ENCODE results near the gene KDM5A.

The KDM5A gene

GRCh38 chr12:253116-253831 is 135.8 kb downstream of the KDM5A start:
- Histone ChIP-seq H3K9ac (ENCODE audit: insufficient read length, low read depth) (no peak overlapping the region), H3K27me3 (ENCODE audit: insufficient read depth, insufficient read length) (no peaks in the 10 kb centered on the region), H3K4me1 (ENCODE audit: insufficient read depth, insufficient read length) (peaks cover 9% of the 10 kb centered on the region), H3K4me3 (ENCODE audit: insufficient read length, low read depth) (no peak overlapping the region), H3K36me3 (ENCODE audit: insufficient read depth, insufficient read length, low read length) (no peaks in the 10 kb centered on the region), H3K9me3 (ENCODE audit: insufficient read depth, low read length) (peaks cover 3% of the 10 kb centered on the region; the same call in 1 of the 2 replicates)
- no peak for DNase-seq (ENCODE audit: low read depth, low spot score)
- no peak for TF ChIP-seq SUZ12 (IDR thresholded peaks at IDR 0.05; ENCODE audit: extremely low read depth, insufficient read depth, insufficient read length)
- no peak for TF ChIP-seq ZNF274 (IDR thresholded peaks at IDR 0.05; ENCODE audit: low read depth, low read length)
- no peak for TF ChIP-seq YY1 (IDR thresholded peaks at IDR 0.05; ENCODE audit: insufficient read depth, insufficient read length)

- no peak for DNase-seq (ENCODE audit: low read depth, low spot score)
- Histone ChIP-seq H3K4me3 (ENCODE audit: insufficient read length, low read depth) (no peak overlapping the region), H3K9me3 (ENCODE audit: insufficient read depth, low read length) (peaks cover 9% of the 10 kb centered on the region), H3K4me1 (ENCODE audit: insufficient read depth, insufficient read length) (peaks cover 9% of the 10 kb centered on the region), H3K9ac (ENCODE audit: insufficient read length, low read depth) (no peak overlapping the region), H3K36me3 (ENCODE audit: insufficient read depth, insufficient read length, low read length) (no peaks in the 10 kb centered on the region), H3K27me3 (ENCODE audit: insufficient read depth, insufficient read length) (no peaks in the 10 kb centered on the region)
- TF ChIP-seq YY1 (IDR thresholded peaks at IDR 0.05; ENCODE audit: insufficient read depth, insufficient read length) = no peak
- TF ChIP-seq SUZ12 (IDR thresholded peaks at IDR 0.05; ENCODE audit: extremely low read depth, insufficient read depth, insufficient read length) = no peak
- TF ChIP-seq ZNF274 (IDR thresholded peaks at IDR 0.05; ENCODE audit: low read depth, low read length) = no peak
Observed at GRCh38 chr12:252636-253035, 136.5 kb downstream of the KDM5A start.

- no peaks in the 10 kb centered on the region for H3K4me1 ChIP-seq (ENCODE audit: insufficient read depth, insufficient read length)
- H3K4me3 ChIP-seq (ENCODE audit: insufficient read length, low read depth) = no peak overlapping the region
- H3K9me3 ChIP-seq (ENCODE audit: insufficient read depth, low read length) = peaks cover 22% of the 10 kb centered on the region
- TF ChIP-seq SUZ12 (IDR thresholded peaks at IDR 0.05; ENCODE audit: extremely low read depth, insufficient read depth, insufficient read length) (no peak), ZNF274 (IDR thresholded peaks at IDR 0.05; ENCODE audit: low read depth, low read length) (no peak), YY1 (IDR thresholded peaks at IDR 0.05; ENCODE audit: insufficient read depth, insufficient read length) (no peak)
- no peak overlapping the region for H3K9ac ChIP-seq (ENCODE audit: insufficient read length, low read depth)
- H3K27me3 ChIP-seq (ENCODE audit: insufficient read depth, insufficient read length) = no peaks in the 10 kb centered on the region
- no peak for DNase-seq (ENCODE audit: low read depth, low spot score)
- H3K36me3 ChIP-seq (ENCODE audit: insufficient read depth, insufficient read length, low read length) = no peaks in the 10 kb centered on the region
Observed at GRCh38 chr12:247271-247670, 141.8 kb downstream of the KDM5A start.

GRCh38 chr12:243381-243780 is 145.7 kb downstream of the KDM5A start:
- Histone ChIP-seq H3K9me3 (ENCODE audit: insufficient read depth, low read length) (peaks cover 24% of the 10 kb centered on the region), H3K36me3 (ENCODE audit: insufficient read depth, insufficient read length, low read length) (no peaks in the 10 kb centered on the region), H3K4me1 (ENCODE audit: insufficient read depth, insufficient read length) (no peaks in the 10 kb centered on the region), H3K27me3 (ENCODE audit: insufficient read depth, insufficient read length) (no peaks in the 10 kb centered on the region), H3K9ac (ENCODE audit: insufficient read length, low read depth) (no peak overlapping the region), H3K4me3 (ENCODE audit: insufficient read length, low read depth) (no peak overlapping the region)
- DNase-seq (ENCODE audit: low read depth, low spot score) = no peak
- TF ChIP-seq SUZ12 (IDR thresholded peaks at IDR 0.05; ENCODE audit: extremely low read depth, insufficient read depth, insufficient read length) (no peak), YY1 (IDR thresholded peaks at IDR 0.05; ENCODE audit: insufficient read depth, insufficient read length) (no peak), ZNF274 (IDR thresholded peaks at IDR 0.05; ENCODE audit: low read depth, low read length) (no peak)

- no peak for DNase-seq (ENCODE audit: low read depth, low spot score)
- no peaks in the 10 kb centered on the region for H3K36me3 ChIP-seq (ENCODE audit: insufficient read depth, insufficient read length, low read length)
- H3K27me3 ChIP-seq (ENCODE audit: insufficient read depth, insufficient read length) = no peaks in the 10 kb centered on the region
- H3K4me1 ChIP-seq (ENCODE audit: insufficient read depth, insufficient read length) = no peaks in the 10 kb centered on the region
- TF ChIP-seq YY1 (IDR thresholded peaks at IDR 0.05; ENCODE audit: insufficient read depth, insufficient read length) = no peak
- no peak for TF ChIP-seq SUZ12 (IDR thresholded peaks at IDR 0.05; ENCODE audit: extremely low read depth, insufficient read depth, insufficient read length)
- no peak for TF ChIP-seq ZNF274 (IDR thresholded peaks at IDR 0.05; ENCODE audit: low read depth, low read length)
- no peak overlapping the region for H3K9ac ChIP-seq (ENCODE audit: insufficient read length, low read depth)
- H3K4me3 ChIP-seq (ENCODE audit: insufficient read length, low read depth) = no peak overlapping the region
- peaks cover 21% of the 10 kb centered on the region for H3K9me3 ChIP-seq (ENCODE audit: insufficient read depth, low read length)
Observed at GRCh38 chr12:242496-242895, 146.6 kb downstream of the KDM5A start.

- no peak for TF ChIP-seq ZNF274 (IDR thresholded peaks at IDR 0.05; ENCODE audit: low read depth, low read length)
- TF ChIP-seq SUZ12 (IDR thresholded peaks at IDR 0.05; ENCODE audit: extremely low read depth, insufficient read depth, insufficient read length) = no peak
- TF ChIP-seq YY1 (IDR thresholded peaks at IDR 0.05; ENCODE audit: insufficient read depth, insufficient read length) = no peak
- no peak for DNase-seq (ENCODE audit: low read depth, low spot score)
- no peak overlapping the region for H3K4me3 ChIP-seq (ENCODE audit: insufficient read length, low read depth)
- peaks cover 22% of the 10 kb centered on the region; the same call in 1 of the 2 replicates for H3K9me3 ChIP-seq (ENCODE audit: insufficient read depth, low read length)
- no peaks in the 10 kb centered on the region for H3K4me1 ChIP-seq (ENCODE audit: insufficient read depth, insufficient read length)
- no peaks in the 10 kb centered on the region for H3K27me3 ChIP-seq (ENCODE audit: insufficient read depth, insufficient read length)
- H3K36me3 ChIP-seq (ENCODE audit: insufficient read depth, insufficient read length, low read length) = no peaks in the 10 kb centered on the region
- H3K9ac ChIP-seq (ENCODE audit: insufficient read length, low read depth) = no peak overlapping the region
Observed at GRCh38 chr12:241266-241665, 147.9 kb downstream of the KDM5A start.

GRCh38 chr12:240566-240965 is 148.6 kb downstream of the KDM5A start:
- Histone ChIP-seq H3K9ac (ENCODE audit: insufficient read length, low read depth) (no peak overlapping the region), H3K9me3 (ENCODE audit: insufficient read depth, low read length) (peaks cover 28% of the 10 kb centered on the region; the same call in 1 of the 2 replicates), H3K4me3 (ENCODE audit: insufficient read length, low read depth) (no peak overlapping the region), H3K36me3 (ENCODE audit: insufficient read depth, insufficient read length, low read length) (no peaks in the 10 kb centered on the region), H3K4me1 (ENCODE audit: insufficient read depth, insufficient read length) (no peaks in the 10 kb centered on the region), H3K27me3 (ENCODE audit: insufficient read depth, insufficient read length) (no peaks in the 10 kb centered on the region)
- no peak for TF ChIP-seq SUZ12 (IDR thresholded peaks at IDR 0.05; ENCODE audit: extremely low read depth, insufficient read depth, insufficient read length)
- no peak for TF ChIP-seq ZNF274 (IDR thresholded peaks at IDR 0.05; ENCODE audit: low read depth, low read length)
- no peak for TF ChIP-seq YY1 (IDR thresholded peaks at IDR 0.05; ENCODE audit: insufficient read depth, insufficient read length)
- DNase-seq (ENCODE audit: low read depth, low spot score) = no peak

Measured in NT2/D1 (cell line).